K562 (cell line): Measurements from ENCODE around the gene SEMA3C. TPM values are rescaled to one million over a fixed set of nuclear protein-coding genes. Genes with fewer than 3 reads are reported as not detected.

Experiments used
- ATAC-seq: fragments of 200-7000 bp; cut with Tn5 transposase; 3 replicates; pipeline ENCODE4 v1.9.1; 2020; ENCODE audit warnings: moderate library complexity
- BruUV-seq: library from RNA; stranded (reverse); fragments of 400-500 nt; replicated peaks from 2 replicates; lab custom pipeline; 2021; lab: Mats Ljungman, UMichigan
- CTCF ChIA-PET: fragments of 300-600 bp; formaldehyde crosslinking; extraction: SDS; loops from one replicate; lab custom pipeline; 2021; ENCODE audit warnings: low intra/inter-chr PET ratio; lab: Yijun Ruan, JAX
- POLR2A ChIA-PET: fragments of 300-600, 350-650 bp; sonication (Branson Sonifier 250); formaldehyde crosslinking; extraction: SDS; loops from one replicate; lab custom pipeline; 2021; ENCODE audit warnings: antibody characterized with exemption, inconsistent platforms; lab: Yijun Ruan, JAX
- DNase-seq, 4 experiments: peaks; one replicate each; pipeline versions ENCODE4 v3.0.0 to v3.0.0-alpha.2; 2011 to 2018; ENCODE audit warnings: low spot score in 3 of 4, mixed read lengths in 3 of 4; ENCODE audit errors: extremely low read depth in 1 of 4
- FAIRE-seq: peaks from 2 replicates; lab custom pipeline; 2011; peaks lifted over from hg19 to GRCh38; lab: Jason Lieb, UNC
- H2AFZ ChIP-seq: 2 replicates; pipeline ENCODE4 v1.6.0; 2011; ENCODE audit warnings: low read depth, low read length, control low read depth, inconsistent platforms
- H3K27ac ChIP-seq: fragments of 200-600 bp; 3 replicates; pipeline ENCODE4 v1.8.0; 2011; ENCODE audit warnings: low read depth, mild to moderate bottlenecking, control low read depth, inconsistent platforms, low read length, moderate library complexity, mixed read lengths; ENCODE audit errors: extremely low read depth
- H3K27me3 ChIP-seq, 2 experiments: fragments of 300-600 bp in 1 of 2; 2 replicates in 1 of 2; 3 replicates in 1 of 2; pipeline versions ENCODE4 v1.6.0 to v1.8.0; 2011; ENCODE audit warnings: inconsistent platforms in 2 of 2, low read length in 2 of 2, mild to moderate bottlenecking in 1 of 2, mixed read lengths in 1 of 2, moderate library complexity in 1 of 2; ENCODE audit not compliant: control insufficient read depth in 2 of 2, insufficient read depth in 2 of 2
- H3K36me3 ChIP-seq: fragments of 300-600 bp; 3 replicates; pipeline ENCODE4 v1.8.0; 2011; ENCODE audit warnings: mild to moderate bottlenecking, low read length, inconsistent platforms; ENCODE audit not compliant: control insufficient read depth, insufficient read depth
- H3K4me1 ChIP-seq, 2 experiments: fragments of 200-600 bp in 1 of 2; replicated peaks in 1 of 2; 2 replicates in 1 of 2; 3 replicates in 1 of 2; pipeline versions ENCODE4 v1.5.1 to v1.8.0; 2011; ENCODE audit warnings: inconsistent platforms in 2 of 2, low read length in 2 of 2, mild to moderate bottlenecking in 1 of 2, mixed read lengths in 1 of 2, moderate library complexity in 1 of 2; ENCODE audit not compliant: control insufficient read depth in 2 of 2, insufficient read depth in 2 of 2
- H3K4me2 ChIP-seq: 2 replicates; pipeline ENCODE4 v1.6.1; 2011; ENCODE audit warnings: low read length, control low read depth, inconsistent platforms, mixed read lengths; ENCODE audit not compliant: insufficient read depth
- H3K4me3 ChIP-seq: fragments of 200-600 bp; sonication (generic), shearing (Covaris generic); 2 replicates; pipeline ENCODE4 v1.5.1; 2016; ENCODE audit warnings: control low read depth, inconsistent platforms
- H3K79me2 ChIP-seq: fragments of 200-600 bp; 3 replicates; pipeline ENCODE4 v1.8.0; 2011; ENCODE audit warnings: low read length, inconsistent platforms; ENCODE audit not compliant: control insufficient read depth, insufficient read depth
- H3K9ac ChIP-seq, 2 experiments: 2 replicates each; pipeline versions ENCODE4 v1.6.0 to v1.6.1; 2011; ENCODE audit warnings: low read depth in 2 of 2, low read length in 2 of 2, control low read depth in 1 of 2, inconsistent platforms in 1 of 2, mild to moderate bottlenecking in 1 of 2, mixed read lengths in 1 of 2; ENCODE audit not compliant: insufficient read depth in 1 of 2
- H3K9me1 ChIP-seq: one replicate; pipeline ENCODE4 v1.6.0; 2011; ENCODE audit warnings: inconsistent platforms, mild to moderate bottlenecking, low read length, moderate library complexity; ENCODE audit not compliant: control insufficient read depth, insufficient read depth
- H3K9me3 ChIP-seq: replicated peaks from 2 replicates; pipeline ENCODE4 v1.5.1; 2011; ENCODE audit warnings: low read depth, low read length, inconsistent platforms; ENCODE audit not compliant: control insufficient read depth, insufficient read depth
- H4K20me1 ChIP-seq: replicated peaks from 2 replicates; pipeline ENCODE4 v1.6.1; 2011; ENCODE audit warnings: low read length, inconsistent platforms, mixed read lengths; ENCODE audit not compliant: control insufficient read depth, insufficient read depth
- ELF2 ChIP-seq: fragments of 250-450 bp; sonication (Bioruptor Pico); IDR thresholded peaks from 2 replicates; pipeline ENCODE4 v1.5.0; 2021; ENCODE audit warnings: mild to moderate bottlenecking
- ETS2 ChIP-seq: IDR thresholded peaks from 2 replicates; pipeline ENCODE4 v1.6.1; 2016; ENCODE audit warnings: borderline replicate concordance, missing genetic modification characterization, mild to moderate bottlenecking, moderate library complexity, missing compliant biosample characterization; ENCODE audit not compliant: poor library complexity, severe bottlenecking
- FOXK2 ChIP-seq, 2 experiments: fragments of 450-650 bp; IDR thresholded peaks in 1 of 2; conservative IDR thresholded peaks in 1 of 2; 2 replicates each; pipeline ENCODE4 v1.6.1; 2016; ENCODE audit warnings: low read depth in 2 of 2, mild to moderate bottlenecking in 1 of 2
- HDAC6 ChIP-seq: IDR thresholded peaks from 2 replicates; pipeline ENCODE4 v1.6.1; 2012; ENCODE audit warnings: low read depth, mild to moderate bottlenecking, control low read depth, inconsistent platforms, low read length, moderate library complexity
- HDAC8 ChIP-seq: fragments of 450-650 bp; IDR thresholded peaks from 2 replicates; pipeline ENCODE4 v1.6.1; 2016; ENCODE audit warnings: mild to moderate bottlenecking, missing genetic modification characterization, moderate library complexity, missing compliant biosample characterization
- HMG20A ChIP-seq: fragments of 450-650 bp; formaldehyde crosslinking; conservative IDR thresholded peaks from 2 replicates; pipeline ENCODE4 v1.4.0; 2020; ENCODE audit warnings: mild to moderate bottlenecking, mixed read lengths
- HMGXB4 ChIP-seq: sonication (generic); formaldehyde crosslinking; IDR thresholded peaks from 2 replicates; pipeline ENCODE4 v1.8.1; 2023; ENCODE audit warnings: mild to moderate bottlenecking, missing genetic modification reagents
- MCM5 ChIP-seq: fragments of 450-650 bp; IDR thresholded peaks from 2 replicates; pipeline ENCODE4 v1.6.1; 2016; ENCODE audit warnings: low read depth
- NR1H2 ChIP-seq: sonication (generic); formaldehyde crosslinking; IDR thresholded peaks from 2 replicates; pipeline ENCODE4 v1.4.0; 2020; ENCODE audit warnings: mild to moderate bottlenecking, missing genetic modification reagents
- PHF8 ChIP-seq: fragments of 200-600 bp; sonication (generic); IDR thresholded peaks from 2 replicates; pipeline ENCODE4 v1.6.1; 2012; ENCODE audit warnings: mixed run types, mild to moderate bottlenecking, inconsistent platforms, low read length, moderate library complexity, borderline replicate concordance
- RAD51 ChIP-seq: fragments of 450-650 bp; IDR thresholded peaks from 2 replicates; pipeline ENCODE4 v1.7.1; 2016; ENCODE audit warnings: low read depth, mild to moderate bottlenecking, borderline replicate concordance
- SIRT6 ChIP-seq: IDR thresholded peaks from one replicate; pipeline ENCODE4 v1.6.1; 2012; ENCODE audit warnings: low read depth, mild to moderate bottlenecking, control low read depth, inconsistent platforms, low read length, moderate library complexity
- TGIF2 ChIP-seq: sonication (generic); formaldehyde crosslinking; IDR thresholded peaks from 2 replicates; pipeline ENCODE4 v1.8.1; 2022; ENCODE audit warnings: mild to moderate bottlenecking, missing genetic modification reagents, moderate library complexity
- YBX1 ChIP-seq: fragments of 450-650 bp; IDR thresholded peaks from 2 replicates; pipeline ENCODE4 v1.7.1; 2016; ENCODE audit warnings: mild to moderate bottlenecking
- ZNF41 ChIP-seq: fragments of 250-450 bp; sonication (Bioruptor Pico); conservative IDR thresholded peaks from 2 replicates; pipeline ENCODE4 v1.4.0; 2020; ENCODE audit warnings: mild to moderate bottlenecking
- ZNF511 ChIP-seq: sonication (generic); formaldehyde crosslinking; IDR thresholded peaks from 2 replicates; pipeline ENCODE4 v1.8.0; 2022; ENCODE audit warnings: mild to moderate bottlenecking, missing genetic modification reagents
- ZNF655 ChIP-seq: fragments of 250-450 bp; sonication (Bioruptor Pico); IDR thresholded peaks from 2 replicates; pipeline ENCODE4 v1.5.0; 2021
- WGBS: fragments of 100-300 bp; shearing (Covaris generic); methylation state at CpG from one replicate; pipeline ENCODE4 v1.1.6; 2016; ENCODE audit warnings: low coverage, mixed read lengths; ENCODE audit not compliant: insufficient coverage; ENCODE audit errors: missing lambda C conversion rate; 5-methylcytosine and 5-hydroxymethylcytosine counted together
- in situ Hi-C: fragments of 300-500 bp; cut with MboI; formaldehyde crosslinking; loops from 4 replicates; pipeline ENCODE4 v1.15.0; 2018; ENCODE audit warnings: inconsistent platforms, mixed read lengths
- intact Hi-C: fragments of 100-400 bp; cut with micrococcal nuclease; formaldehyde crosslinking; loops from 2 replicates; pipeline ENCODE4 v1.14.2; 2022
- polyA plus RNA-seq, 8 experiments: library from polyadenylated mRNA; depleted of rRNA in 4 of 8; stranded (reverse) in 5 of 8; unstranded in 3 of 8; fragments of >200 nt; fragmentation: Nextera tagmentation in 2 of 8; fragmentation: Illumina TruSeq in 1 of 8; extraction: Ambion mirVana in 2 of 8; extraction: Trizol in 1 of 8; gene quantifications; 2 replicates each; pipeline versions ENCODE4 v1.2.1 to v1.2.3, GENCODE V29; 2011 to 2014; ENCODE audit warnings: inconsistent platforms in 1 of 8, missing spikeins in 1 of 8
- total RNA-seq, 7 experiments: library from RNA; depleted of rRNA in 6 of 7; stranded (reverse); fragments of >200 nt in 6 of 7; fragmentation: Illumina TruSeq in 2 of 7; extraction: Trizol in 2 of 7; gene quantifications; 2 replicates each; pipeline versions ENCODE4 v1.2.1 to v1.2.3, GENCODE V29; 2011 to 2021; ENCODE audit warnings: low replicate concordance in 1 of 7
- TF ChIP-seq, protein P1 (sequence below), 2 experiments: fragments of 450-650 bp in 1 of 2; sonication (generic) in 1 of 2; formaldehyde crosslinking in 1 of 2; IDR thresholded peaks in 1 of 2; conservative IDR thresholded peaks in 1 of 2; 2 replicates each; pipeline versions ENCODE4 v1.6.1 to v1.8.1; 2016 to 2023; ENCODE audit warnings: mild to moderate bottlenecking in 2 of 2, moderate library complexity in 2 of 2, inconsistent platforms in 1 of 2, missing genetic modification reagents in 1 of 2

The SEMA3C gene
- total and polyA plus RNA-seq, 9 of the 15 experiments (the other 6 are each of a cell fraction or from before 2014, with no cell fraction given): 0.04 to 0.36 (median 0.12) TPM; not detected in 3

DNA sequence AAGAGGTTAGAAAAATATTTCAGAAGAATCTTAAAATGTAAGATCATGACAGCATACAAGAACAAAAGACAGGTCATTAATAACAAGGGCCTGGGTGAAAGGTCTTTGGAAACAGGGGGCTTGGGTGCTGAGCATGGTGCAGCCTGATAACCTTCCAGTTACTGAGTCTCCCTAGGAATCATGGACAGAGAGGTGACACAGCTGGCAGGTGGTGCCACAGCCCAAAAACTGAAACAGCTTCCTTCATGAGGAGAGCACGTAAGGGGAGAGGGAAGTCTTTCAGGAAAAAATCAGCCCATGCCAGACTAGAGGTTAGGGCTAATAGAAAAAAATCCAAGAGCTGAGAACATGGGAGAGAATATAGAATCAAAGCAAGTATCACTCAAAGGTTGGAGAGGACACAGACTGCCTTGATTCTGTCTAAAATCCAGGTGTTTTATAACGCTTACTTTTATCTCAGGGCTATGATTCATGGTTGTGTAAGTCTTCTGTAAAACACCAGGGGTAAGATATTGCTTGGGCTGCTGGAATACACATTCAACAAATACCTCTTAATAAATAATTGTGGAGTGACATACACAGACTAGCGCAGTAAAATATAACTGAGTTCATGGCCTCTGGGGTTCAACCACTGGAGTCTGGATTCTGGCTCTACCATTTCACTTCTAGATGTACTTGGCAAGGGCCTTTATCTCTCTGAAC, 88.1 kb downstream of the SEMA3C start:
- intact Hi-C loops (no loop called here), in situ Hi-C loops (no loop called here)
- H3K27me3 ChIP-seq: no peaks in the 10 kb centered on the region
- no TSS peak for BruUV-seq
- no peaks in the 10 kb centered on the region for H3K4me1 ChIP-seq
- WGBS: 0% methylated on average over 3 of the region's 3 CpGs
- CTCF ChIA-PET: no interaction called here
- no peak overlapping the region for H3K9ac ChIP-seq
- no peaks in the 10 kb centered on the region for H3K79me2 ChIP-seq
- no peaks in the 10 kb centered on the region for H3K36me3 ChIP-seq
- no peaks in the 10 kb centered on the region for H4K20me1 ChIP-seq
- H2AFZ ChIP-seq: no peak overlapping the region
- no peak for ATAC-seq
- H3K9me1 ChIP-seq: no peaks in the 10 kb centered on the region
- FAIRE-seq: no peak
- H3K9me3 ChIP-seq: no peaks in the 10 kb centered on the region
- POLR2A ChIA-PET: interaction anchor here (1.2 kb wide), 1 partner anchor 11 kb away, joined by 4 read pairs; no protein-coding TSS in a partner anchor
- H3K27ac ChIP-seq: no peak overlapping the region
- no peak overlapping the region for H3K4me3 ChIP-seq
- no peak for DNase-seq
- no peak overlapping the region for H3K4me2 ChIP-seq
- TF ChIP-seq HMGXB4 (CRISPR knock-in tag): no peak
- no peak for TF ChIP-seq ELF2 (CRISPR knock-in tag)
- TF ChIP-seq TGIF2: no peak
- TF ChIP-seq RAD51: no peak
- no peak for TF ChIP-seq HMG20A
- TF ChIP-seq MCM5: no peak
- TF ChIP-seq YBX1: no peak
- no peak for TF ChIP-seq ETS2 (tag)
- TF ChIP-seq, protein P1, sequence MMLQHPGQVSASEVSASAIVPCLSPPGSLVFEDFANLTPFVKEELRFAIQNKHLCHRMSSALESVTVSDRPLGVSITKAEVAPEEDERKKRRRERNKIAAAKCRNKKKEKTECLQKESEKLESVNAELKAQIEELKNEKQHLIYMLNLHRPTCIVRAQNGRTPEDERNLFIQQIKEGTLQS (IDR thresholded peaks at IDR 0.05): no peak
- TF ChIP-seq, protein P1 (CRISPR knock-in tag; conservative IDR thresholded peaks at IDR 0.05): no peak
- no peak for TF ChIP-seq ZNF511 (CRISPR knock-in tag)
- no peak for TF ChIP-seq FOXK2 (conservative IDR thresholded peaks at IDR 0.05 in 1 of 2, IDR thresholded peaks at IDR 0.05 in 1 of 2; ENCODE audit: low read depth in 2 of 2)
- TF ChIP-seq SIRT6: no peak
- no peak for TF ChIP-seq HDAC6
- TF ChIP-seq ZNF655 (CRISPR knock-in tag): no peak
- no peak for TF ChIP-seq HDAC8 (tag)
- no peak for TF ChIP-seq NR1H2 (CRISPR knock-in tag)
- no peak for TF ChIP-seq PHF8
- TF ChIP-seq ZNF41 (CRISPR knock-in tag): no peak
